ENCODE measurements around the gene CDC27.
"Not testable (repeated sequence)": the region's sequence is repeated elsewhere in the genome, so short reads cannot be mapped to it uniquely, and the experiment has no call there.

- TF ChIP-seq CEBPB (IDR thresholded peaks at IDR 0.05; ENCODE audit: low read depth); CTCF (IDR thresholded peaks at IDR 0.05 in 2 of 3, conservative IDR thresholded peaks at IDR 0.05 in 1 of 3; ENCODE audit: borderline replicate concordance in 1 of 3, insufficient read depth in 1 of 3, low read depth in 2 of 3, low read length in 2 of 3); ZNF274 (IDR thresholded peaks at IDR 0.05; ENCODE audit: low read depth, low read length); EZH2 (IDR thresholded peaks at IDR 0.05); POLR2A (IDR thresholded peaks at IDR 0.05; ENCODE audit: borderline replicate concordance, extremely low read depth, insufficient read depth, insufficient read length); RAD21 (IDR thresholded peaks at IDR 0.05; ENCODE audit: low read depth); TCF7L2 (IDR thresholded peaks at IDR 0.05; ENCODE audit: borderline replicate concordance, extremely low read depth, insufficient read depth, insufficient read length); ELF1 (IDR thresholded peaks at IDR 0.05; ENCODE audit: borderline replicate concordance, low read depth); REST (IDR thresholded peaks at IDR 0.05; ENCODE audit: low read depth): not testable (repeated sequence)
Measured at GRCh38 chr17:47134354-47134753, 54.7 kb downstream of the CDC27 start.

Data from HCT116 (cell line).